ENCODE results near the gene FHAD1. TPM values are rescaled to one million over a fixed set of nuclear protein-coding genes. Genes with fewer than 3 reads are reported as not detected.

Gene FHAD1
- total RNA-seq, 1 experiment from 2014 or later = 1.9 TPM

DNA sequence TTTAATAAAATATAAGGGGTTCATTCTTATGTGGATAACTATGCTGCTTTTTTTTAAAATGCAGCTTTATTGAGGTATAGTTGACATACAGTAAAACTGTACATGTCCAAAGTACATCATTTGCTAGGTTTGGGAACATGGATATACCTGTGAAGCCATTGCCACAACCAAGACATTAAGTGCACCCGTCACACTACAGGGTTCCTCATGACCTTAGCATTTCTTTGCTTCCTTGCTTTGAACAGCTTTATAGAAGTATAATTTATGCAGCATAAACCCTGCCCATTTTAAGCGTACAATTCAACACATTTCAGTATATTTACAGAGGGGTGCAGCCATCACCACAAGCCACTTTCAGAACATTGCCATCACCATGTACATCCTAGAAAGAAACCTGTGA, 26.3 kb downstream of the FHAD1 start:
- Mint-ChIP-seq H3K27me3 (ENCODE audit: low read depth) (peaks cover 32% of the 10 kb centered on the region), H3K36me3 (ENCODE audit: insufficient read depth in 1 of 3, low read depth in 3 of 3) (no peaks in the 10 kb centered on the region), H3K4me1 (peaks cover 5 to 6% of the 10 kb centered on the region in 2 experiments; a peak in 3 of 4 replicates), H3K9me3 (peaks cover 0 to 4% of the 10 kb centered on the region in 2 experiments; a peak in 1 of 5 replicates), H3K27ac (no peak overlapping the region), H3K4me3 (no peak overlapping the region)
- Histone ChIP-seq H2BK120ac (ENCODE audit: low read depth, low read length, poor library complexity, severe bottlenecking) (no peak overlapping the region), H4K91ac (ENCODE audit: insufficient read length, low read depth, low read length) (no peak overlapping the region), H2BK15ac (ENCODE audit: low read depth, low read length) (no peak overlapping the region), H3K4me1 (ENCODE audit: insufficient read depth, low read length) (no peaks in the 10 kb centered on the region), H3K79me2 (ENCODE audit: insufficient read depth, low read length) (no peaks in the 10 kb centered on the region), H3K23me2 (ENCODE audit: insufficient read length, low read depth, low read length, poor library complexity, severe bottlenecking) (no peaks in the 10 kb centered on the region), H2BK12ac (ENCODE audit: insufficient read length, low read depth, low read length) (no peak overlapping the region), H2BK20ac (ENCODE audit: low read depth, low read length, poor library complexity, severe bottlenecking) (no peak overlapping the region), H3K4me2 (ENCODE audit: insufficient read depth, insufficient read length, low read length) (no peak overlapping the region), H4K5ac (ENCODE audit: insufficient read length, low read depth, low read length) (no peak overlapping the region), H4K20me1 (ENCODE audit: control insufficient read depth, insufficient read depth, insufficient read length) (no peaks in the 10 kb centered on the region), H3K79me1 (ENCODE audit: insufficient read depth, low read depth, low read length, poor library complexity, severe bottlenecking) (no peaks in the 10 kb centered on the region), H3K23ac (ENCODE audit: insufficient read length, low read depth, low read length) (no peak overlapping the region), H2BK5ac (ENCODE audit: insufficient read length, low read length) (no peak overlapping the region), H3K27me3 (ENCODE audit: insufficient read depth, low read length) (no peaks in the 10 kb centered on the region), H2AK5ac (ENCODE audit: insufficient read length, low read length) (no peak overlapping the region), H4K8ac (replicated peaks; ENCODE audit: insufficient read length, low read depth, low read length) (no peak overlapping the region), H3K9ac (ENCODE audit: extremely low read depth, insufficient read length, low read length) (no peak overlapping the region), H3K56ac (ENCODE audit: insufficient read length, low read depth, low read length) (no peak overlapping the region), H3K14ac (ENCODE audit: insufficient read depth, low read length) (no peak overlapping the region), H3T11ph (ENCODE audit: low read length) (no peak overlapping the region), H3K18ac (ENCODE audit: insufficient read length, low read depth, low read length) (no peak overlapping the region), H3K9me3 (ENCODE audit: control insufficient read depth, low read depth, low read length) (no peaks in the 10 kb centered on the region), H2AFZ (ENCODE audit: low read length) (no peak overlapping the region), H3K27ac (ENCODE audit: insufficient read length, low read depth, low read length) (no peak overlapping the region), H3K4ac (ENCODE audit: low read depth, low read length) (no peak overlapping the region)
- DNase-seq = no peak
- TF ChIP-seq, protein P1, sequence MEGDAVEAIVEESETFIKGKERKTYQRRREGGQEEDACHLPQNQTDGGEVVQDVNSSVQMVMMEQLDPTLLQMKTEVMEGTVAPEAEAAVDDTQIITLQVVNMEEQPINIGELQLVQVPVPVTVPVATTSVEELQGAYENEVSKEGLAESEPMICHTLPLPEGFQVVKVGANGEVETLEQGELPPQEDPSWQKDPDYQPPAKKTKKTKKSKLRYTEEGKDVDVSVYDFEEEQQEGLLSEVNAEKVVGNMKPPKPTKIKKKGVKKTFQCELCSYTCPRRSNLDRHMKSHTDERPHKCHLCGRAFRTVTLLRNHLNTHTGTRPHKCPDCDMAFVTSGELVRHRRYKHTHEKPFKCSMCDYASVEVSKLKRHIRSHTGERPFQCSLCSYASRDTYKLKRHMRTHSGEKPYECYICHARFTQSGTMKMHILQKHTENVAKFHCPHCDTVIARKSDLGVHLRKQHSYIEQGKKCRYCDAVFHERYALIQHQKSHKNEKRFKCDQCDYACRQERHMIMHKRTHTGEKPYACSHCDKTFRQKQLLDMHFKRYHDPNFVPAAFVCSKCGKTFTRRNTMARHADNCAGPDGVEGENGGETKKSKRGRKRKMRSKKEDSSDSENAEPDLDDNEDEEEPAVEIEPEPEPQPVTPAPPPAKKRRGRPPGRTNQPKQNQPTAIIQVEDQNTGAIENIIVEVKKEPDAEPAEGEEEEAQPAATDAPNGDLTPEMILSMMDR (conservative IDR thresholded peaks at IDR 0.05) = no peak
- WGBS (ENCODE audit: extremely low coverage, insufficient read length, low lambda C conversion rate) = no CpG with 5 or more reads among the region's 2 CpGs
